Peyer's patch (tissue), 4 donors: ENCODE data around the gene TTC34.
"Not testable (repeated sequence)": the region's sequence is repeated elsewhere in the genome, so short reads cannot be mapped to it uniquely, and the experiment has no call there.

Experiments used
- CTCF ChIP-seq, 6 experiments: fragments of 450-650 bp in 4 of 6; fragments of 200-600 bp in 2 of 6; sonication (generic) in 1 of 6; IDR thresholded peaks; one replicate each; pipeline ENCODE4 v1.5.1; 2017 to 2019; ENCODE audit warnings: antibody characterized with exemption in 6 of 6, mild to moderate bottlenecking in 3 of 6, moderate library complexity in 1 of 6
- POLR2A ChIP-seq, 2 donors: fragments of 450-650 bp; IDR thresholded peaks; one replicate each; pipeline ENCODE4 v1.5.1; 2017; ENCODE audit warnings: antibody characterized with exemption in 2 of 2, mild to moderate bottlenecking in 2 of 2, moderate library complexity in 2 of 2

GRCh38 chr1:2682879-2683278 lies 118.6 kb downstream of the TTC34 start:
- not testable (repeated sequence) for TF ChIP-seq CTCF, POLR2A (IDR thresholded peaks at IDR 0.05)
